Adrenal gland (tissue), 12 donors: ENCODE measurements around the gene DLG2. TPM values are rescaled to one million over a fixed set of nuclear protein-coding genes. Genes with fewer than 3 reads are reported as not detected.

Source experiments
- DNase-seq, 7 donors: peaks; one replicate each; pipeline ENCODE4 v3.0.0-alpha.2; 2019 to 2020
- H3K27ac ChIP-seq, 5 donors: fragments of 200-600 bp; sonication (generic) in 4 of 5; 1 replicate in 3 of 5; 2 replicates in 2 of 5; pipeline versions ENCODE4 v1.5.1 to v1.8.0; 2016 to 2020; ENCODE audit warnings: mild to moderate bottlenecking in 1 of 5
- H3K27me3 ChIP-seq: fragments of 200-600 bp; 2 replicates; pipeline ENCODE4 v1.8.0; 2021
- H3K36me3 ChIP-seq, 2 donors: fragments of 200-600 bp; replicated peaks in 1 of 2; 1 replicate in 1 of 2; 2 replicates in 1 of 2; pipeline versions ENCODE4 v1.5.1 to v1.8.0; 2018 to 2022
- H3K4me1 ChIP-seq, 2 donors: fragments of 200-600 bp; replicated peaks in 1 of 2; 1 replicate in 1 of 2; 2 replicates in 1 of 2; pipeline versions ENCODE4 v1.5.1 to v1.8.0; 2018 to 2021
- H3K4me3 ChIP-seq, 4 donors: fragments of 200-600 bp; sonication (generic) in 3 of 4; one replicate each; pipeline ENCODE4 v1.5.1; 2016 to 2018
- H3K9me3 ChIP-seq, 3 donors: fragments of 200-600 bp; sonication (generic) in 1 of 3; replicated peaks in 1 of 3; 1 replicate in 2 of 3; 2 replicates in 1 of 3; pipeline versions ENCODE4 v1.5.1 to v1.8.0; 2016 to 2021
- POLR2A ChIP-seq, 2 donors: fragments of 450-650 bp; IDR thresholded peaks; one replicate each; pipeline ENCODE4 v1.6.1; 2017; ENCODE audit warnings: antibody characterized with exemption in 2 of 2, mild to moderate bottlenecking in 2 of 2, moderate library complexity in 1 of 2
- WGBS, 4 donors: extraction: QIAGEN DNeasy Blood & Tissue Kit in 2 of 4; methylation state at CpG; one replicate each; pipeline versions ENCODE4 v1.1.5 to v1.1.7; 2013 to 2017; 5-methylcytosine and 5-hydroxymethylcytosine counted together
- intact Hi-C, 2 donors: fragments of 100-400 bp; cut with DNase I; formaldehyde crosslinking; loops; one replicate each; pipeline versions ENCODE4 v1.14.1 to v1.15.0; 2022 to 2023
- polyA plus RNA-seq, 3 donors: library from polyadenylated mRNA; stranded (reverse); fragments of 200-250 nt in 2 of 3; fragments of 350-450 nt in 1 of 3; fragmentation: Illumina TruSeq in 1 of 3; extraction: RNeasy Lipid Tissue Mini Kit (QIAGEN cat#74804) in 1 of 3; gene quantifications; one replicate each; pipeline ENCODE4 v1.2.3, GENCODE V29; 2013 to 2014
- total RNA-seq, 9 donors: library from RNA; depleted of rRNA in 4 of 9; stranded (reverse); fragments of >200 nt in 4 of 9; fragments of 120-200 nt in 1 of 9; fragmentation: NEBNext Ultra II Directional in 1 of 9; extraction: Animal tissue kit (Norgen Biotek cat#: 25700) in 1 of 9; gene quantifications; one replicate each; pipeline versions ENCODE4 v1.1.0 to v1.2.4, GENCODE V29; 2013 to 2023
- TF ChIP-seq, protein P1 (sequence below), 6 experiments: fragments of 450-650 bp in 4 of 6; fragments of 200-600 bp in 2 of 6; sonication (generic) in 1 of 6; IDR thresholded peaks; 1 replicate in 5 of 6; 2 replicates in 1 of 6; pipeline versions ENCODE4 v1.5.1 to v1.8.0; 2016 to 2021; ENCODE audit warnings: antibody characterized with exemption in 6 of 6, mild to moderate bottlenecking in 2 of 6, moderate library complexity in 1 of 6
- donor health status: healthy with polysubstance abuse.
- donor health status: Bipolar disorder and iron deficiency.
- donor health status: DM: yes; HTN: yes; CAD: no.
- donor health status: DM: no; HTN: no; CAD: no.
- donor health status: DM: no; HTN: no; CAD: no.
- donor health status: DM: yes; HTN: yes; CAD: no.

The DLG2 gene
- total and polyA plus RNA-seq, 12 donors, result 8.3 to 101 (median 37.5) TPM

DNA sequence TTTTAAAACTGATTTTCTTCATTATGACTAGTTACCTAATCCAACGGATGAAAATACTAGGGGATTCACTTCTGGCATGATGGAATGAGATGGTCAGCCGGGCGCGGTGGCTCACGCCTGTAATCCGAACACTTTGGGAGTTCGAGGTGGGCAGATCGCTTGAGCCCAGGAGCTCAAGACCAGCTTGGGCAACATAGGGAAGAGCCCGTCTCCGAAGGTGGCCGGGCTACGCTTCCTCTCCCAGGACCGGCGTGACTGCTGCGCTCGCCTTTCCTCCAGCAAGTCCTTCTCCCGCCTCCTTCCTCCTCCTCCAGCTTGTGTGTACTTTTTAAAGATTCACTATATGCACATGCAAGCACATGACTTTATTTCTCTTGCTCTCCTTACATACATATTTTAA lies 1835.6 kb downstream of the DLG2 start:
- no peaks in the 10 kb centered on the region for H3K27me3 ChIP-seq
- no peaks in the 10 kb centered on the region for H3K36me3 ChIP-seq
- no peak for DNase-seq
- WGBS, 4 donors, result 88 to 96% (median 95%) methylated on average over 17 of the region's 17 CpGs
- H3K27ac ChIP-seq, result no peak overlapping the region
- intact Hi-C loops, result no loop called here
- H3K4me1 ChIP-seq, result no peaks in the 10 kb centered on the region
- no peak for TF ChIP-seq POLR2A (IDR thresholded peaks at IDR 0.05)
- TF ChIP-seq, protein P1, sequence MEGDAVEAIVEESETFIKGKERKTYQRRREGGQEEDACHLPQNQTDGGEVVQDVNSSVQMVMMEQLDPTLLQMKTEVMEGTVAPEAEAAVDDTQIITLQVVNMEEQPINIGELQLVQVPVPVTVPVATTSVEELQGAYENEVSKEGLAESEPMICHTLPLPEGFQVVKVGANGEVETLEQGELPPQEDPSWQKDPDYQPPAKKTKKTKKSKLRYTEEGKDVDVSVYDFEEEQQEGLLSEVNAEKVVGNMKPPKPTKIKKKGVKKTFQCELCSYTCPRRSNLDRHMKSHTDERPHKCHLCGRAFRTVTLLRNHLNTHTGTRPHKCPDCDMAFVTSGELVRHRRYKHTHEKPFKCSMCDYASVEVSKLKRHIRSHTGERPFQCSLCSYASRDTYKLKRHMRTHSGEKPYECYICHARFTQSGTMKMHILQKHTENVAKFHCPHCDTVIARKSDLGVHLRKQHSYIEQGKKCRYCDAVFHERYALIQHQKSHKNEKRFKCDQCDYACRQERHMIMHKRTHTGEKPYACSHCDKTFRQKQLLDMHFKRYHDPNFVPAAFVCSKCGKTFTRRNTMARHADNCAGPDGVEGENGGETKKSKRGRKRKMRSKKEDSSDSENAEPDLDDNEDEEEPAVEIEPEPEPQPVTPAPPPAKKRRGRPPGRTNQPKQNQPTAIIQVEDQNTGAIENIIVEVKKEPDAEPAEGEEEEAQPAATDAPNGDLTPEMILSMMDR (IDR thresholded peaks at IDR 0.05), result no peak
- H3K4me3 ChIP-seq, result no peak overlapping the region
- no peaks in the 10 kb centered on the region for H3K9me3 ChIP-seq

DNA sequence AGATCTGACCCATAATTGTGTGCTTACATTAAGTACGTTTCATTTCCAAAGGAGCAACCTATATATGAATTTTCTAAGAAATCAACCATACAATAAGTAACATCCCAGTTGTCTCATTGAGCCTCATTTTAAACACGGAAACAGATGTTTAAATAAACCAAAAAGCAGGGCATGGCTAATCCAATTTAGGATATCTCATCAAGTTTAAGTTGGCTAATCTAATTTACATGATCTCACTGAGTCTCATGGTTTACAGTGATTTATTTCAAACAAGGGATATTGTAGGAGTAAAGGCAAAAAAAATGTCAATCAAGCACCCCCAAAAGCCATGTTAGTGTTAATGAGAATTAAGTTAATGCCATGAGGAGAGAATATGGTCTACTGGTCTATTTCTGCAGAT lies 1841.2 kb downstream of the DLG2 start:
- no peak for DNase-seq
- Histone ChIP-seq H3K36me3 (no peaks in the 10 kb centered on the region), H3K4me3 (no peak overlapping the region), H3K9me3 (no peaks in the 10 kb centered on the region), H3K4me1 (no peaks in the 10 kb centered on the region), H3K27ac (no peak overlapping the region), H3K27me3 (no peaks in the 10 kb centered on the region)
- intact Hi-C loops, result no loop called here
- TF ChIP-seq, protein P1 (IDR thresholded peaks at IDR 0.05), result no peak
- no peak for TF ChIP-seq POLR2A (IDR thresholded peaks at IDR 0.05)
- WGBS, 4 donors, result 81 to 89% (median 84%) methylated on average over 2 of the region's 2 CpGs

DNA sequence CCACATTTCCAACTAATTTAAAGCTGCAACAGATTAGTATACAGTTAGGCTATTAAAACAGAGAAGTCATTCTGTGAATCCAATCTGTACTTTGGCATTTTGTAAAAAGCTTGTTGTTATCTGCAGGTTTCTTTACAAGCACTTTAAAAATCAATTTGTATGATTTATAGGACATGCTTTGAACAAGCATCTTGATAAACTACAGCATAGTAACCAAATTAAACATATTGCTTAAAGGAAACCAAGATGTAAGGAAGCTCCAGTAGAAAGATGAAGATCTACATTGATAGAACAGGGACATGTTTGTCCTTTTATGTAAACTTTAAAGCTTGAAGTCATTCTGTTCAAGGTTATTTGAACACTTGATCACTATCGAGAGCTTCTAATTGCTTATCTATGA lies 1842.7 kb downstream of the DLG2 start:
- 40 to 54% (median 45%) methylated on average over 1 of the region's 1 CpG for WGBS, 4 donors
- H3K4me1 ChIP-seq, result no peaks in the 10 kb centered on the region
- no peaks in the 10 kb centered on the region for H3K36me3 ChIP-seq
- intact Hi-C loops, result no loop called here
- H3K9me3 ChIP-seq, result no peaks in the 10 kb centered on the region
- no peaks in the 10 kb centered on the region for H3K27me3 ChIP-seq
- H3K27ac ChIP-seq, result no peak overlapping the region
- no peak for DNase-seq
- TF ChIP-seq POLR2A (IDR thresholded peaks at IDR 0.05), result no peak
- H3K4me3 ChIP-seq, result no peak overlapping the region

DNA sequence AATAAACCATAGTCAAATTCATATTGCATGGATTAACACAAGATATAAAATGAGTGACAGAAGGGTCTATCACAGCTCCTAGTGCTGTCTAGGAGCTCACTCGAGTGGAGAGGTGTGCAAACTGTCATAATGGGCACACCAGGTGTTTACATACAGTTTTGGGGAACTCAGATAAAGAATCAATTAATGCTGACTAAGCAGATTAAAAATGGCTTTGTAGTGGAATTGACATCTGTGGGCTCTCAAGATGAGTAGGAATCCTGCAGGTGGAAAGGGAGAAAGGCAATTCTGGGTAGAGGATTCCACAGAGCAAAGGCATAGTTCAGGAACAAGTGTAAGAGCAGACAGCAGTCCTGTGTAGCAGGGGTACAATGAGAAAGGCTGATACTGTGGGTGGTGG lies 1844.8 kb downstream of the DLG2 start:
- Histone ChIP-seq H3K36me3 (no peaks in the 10 kb centered on the region), H3K4me3 (no peak overlapping the region), H3K4me1 (no peaks in the 10 kb centered on the region), H3K27ac (no peak overlapping the region), H3K9me3 (no peaks in the 10 kb centered on the region), H3K27me3 (no peaks in the 10 kb centered on the region)
- intact Hi-C loops, result no loop called here
- 51 to 64% (median 60%) methylated on average over 1 of the region's 1 CpG for WGBS, 4 donors
- TF ChIP-seq, protein P1 (IDR thresholded peaks at IDR 0.05), result no peak
- no peak for TF ChIP-seq POLR2A (IDR thresholded peaks at IDR 0.05)
- DNase-seq, result no peak

DNA sequence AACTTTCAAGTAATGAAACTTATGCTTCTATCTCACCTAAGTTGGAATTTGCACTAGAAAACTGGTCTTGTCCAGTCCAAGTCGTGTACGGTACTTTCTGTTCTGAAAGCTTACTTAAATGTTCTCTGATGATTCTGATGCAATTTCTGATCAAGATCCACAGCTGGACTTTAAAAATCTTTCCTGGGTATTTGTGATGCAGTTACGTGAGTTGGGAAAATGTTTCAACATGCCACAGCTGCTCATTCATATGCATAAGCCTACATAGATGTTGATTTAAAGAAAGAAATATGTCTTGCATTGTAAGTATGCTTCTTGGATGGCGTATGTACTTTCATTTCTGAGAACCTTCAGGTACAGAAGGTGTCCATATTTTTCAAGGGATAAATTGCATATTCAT lies 1847.3 kb downstream of the DLG2 start:
- 90 to 95% (median 94%) methylated on average over 4 of the region's 4 CpGs for WGBS, 4 donors
- intact Hi-C loops, result no loop called here

More for the DNA sequence above, 1847.3 kb downstream of the DLG2 start:
- Histone ChIP-seq H3K9me3 (no peaks in the 10 kb centered on the region), H3K4me1 (no peaks in the 10 kb centered on the region), H3K27me3 (no peaks in the 10 kb centered on the region), H3K27ac (no peak overlapping the region), H3K4me3 (no peak overlapping the region), H3K36me3 (no peaks in the 10 kb centered on the region)
- no peak for DNase-seq
- TF ChIP-seq POLR2A (IDR thresholded peaks at IDR 0.05), result no peak
- TF ChIP-seq, protein P1 (IDR thresholded peaks at IDR 0.05), result no peak
